ENCODE measurements around the gene CLEC18B. TPM values are rescaled to one million over a fixed set of nuclear protein-coding genes. Genes with fewer than 3 reads are reported as not detected.
"Not testable (repeated sequence)": the region's sequence is repeated elsewhere in the genome, so short reads cannot be mapped to it uniquely, and the experiment has no call there.

CLEC18B gene
- total RNA-seq, 1 donor from 2014 or later = 0.89 TPM

GRCh38 chr16:74412775-74413390 lies 8.4 kb downstream of the CLEC18B start:
- DNase-seq (ENCODE audit: low spot score in 2 of 2, unreplicated experiment in 2 of 2); H3K27me3 Mint-ChIP-seq (ENCODE audit: low read depth); H3K4me3 Mint-ChIP-seq; H3K27ac Mint-ChIP-seq; H3K36me3 Mint-ChIP-seq; H3K4me1 Mint-ChIP-seq; H3K9me3 Mint-ChIP-seq: not testable (repeated sequence)

DNA sequence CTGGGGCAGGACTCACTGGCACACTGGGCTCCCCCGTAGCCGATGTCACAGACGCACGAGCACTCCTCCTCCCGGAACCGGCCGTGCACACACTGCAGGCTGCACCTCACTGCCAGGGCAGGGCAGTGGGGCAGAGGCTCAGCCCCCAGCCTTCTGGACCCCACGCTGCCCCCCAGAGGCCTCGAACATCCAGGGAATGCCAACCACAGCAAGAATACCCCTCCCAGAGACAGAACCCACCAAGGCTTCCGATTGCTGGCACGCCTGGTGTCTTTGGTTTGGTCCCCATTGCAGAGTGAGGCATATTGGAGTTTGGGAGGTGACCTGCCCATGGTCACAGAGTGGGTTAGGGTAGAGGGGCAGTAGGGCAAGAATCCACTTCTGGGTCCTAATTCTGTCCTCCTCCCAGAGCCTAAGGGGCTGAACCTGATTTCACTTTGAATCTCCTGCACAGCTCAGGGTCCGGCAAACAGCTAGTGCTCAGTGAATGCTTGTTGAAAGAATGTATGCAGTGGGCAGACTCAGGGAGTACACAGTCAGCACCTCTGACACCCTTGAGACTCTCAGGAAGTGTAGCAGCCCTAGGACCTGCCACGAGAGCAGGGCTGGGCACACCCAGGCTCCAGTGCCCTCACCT lies 9.0 kb downstream of the CLEC18B start:
- not testable (repeated sequence) for H3K27ac Mint-ChIP-seq; H3K4me1 Mint-ChIP-seq; H3K27me3 Mint-ChIP-seq (ENCODE audit: low read depth); H3K4me3 Mint-ChIP-seq; DNase-seq (ENCODE audit: low spot score in 2 of 2, unreplicated experiment in 2 of 2); H3K9me3 Mint-ChIP-seq; H3K36me3 Mint-ChIP-seq

- not testable (repeated sequence) for H3K27ac Mint-ChIP-seq
Measured at GRCh38 chr16:74410981-74411380, 10.3 kb downstream of the CLEC18B start.

GRCh38 chr16:74410057-74410957 lies 11.0 kb downstream of the CLEC18B start:
- not testable (repeated sequence) for DNase-seq (ENCODE audit: low spot score in 2 of 2, unreplicated experiment in 2 of 2); H3K27me3 Mint-ChIP-seq (ENCODE audit: low read depth); H3K27ac Mint-ChIP-seq; H3K9me3 Mint-ChIP-seq; H3K4me1 Mint-ChIP-seq; H3K4me3 Mint-ChIP-seq; H3K36me3 Mint-ChIP-seq

More at GRCh38 chr16:74410981-74411380, 10.3 kb downstream of the CLEC18B start:
- H3K9me3 Mint-ChIP-seq; H3K4me1 Mint-ChIP-seq; H3K27me3 Mint-ChIP-seq (ENCODE audit: low read depth); H3K4me3 Mint-ChIP-seq; DNase-seq (ENCODE audit: low spot score in 2 of 2, unreplicated experiment in 2 of 2); H3K36me3 Mint-ChIP-seq: not testable (repeated sequence)

- DNase-seq (ENCODE audit: low spot score in 2 of 2, unreplicated experiment in 2 of 2); H3K36me3 Mint-ChIP-seq; H3K4me1 Mint-ChIP-seq; H3K9me3 Mint-ChIP-seq; H3K27me3 Mint-ChIP-seq (ENCODE audit: low read depth); H3K27ac Mint-ChIP-seq; H3K4me3 Mint-ChIP-seq: not testable (repeated sequence)
Measured at GRCh38 chr16:74409185-74409981, 11.9 kb downstream of the CLEC18B start.

GRCh38 chr16:74407362-74407705 lies 13.9 kb downstream of the CLEC18B start:
- not testable (repeated sequence) for DNase-seq (ENCODE audit: low spot score in 2 of 2, unreplicated experiment in 2 of 2); H3K27me3 Mint-ChIP-seq (ENCODE audit: low read depth); H3K9me3 Mint-ChIP-seq; H3K4me1 Mint-ChIP-seq; H3K36me3 Mint-ChIP-seq; H3K27ac Mint-ChIP-seq
- peak overlapping the region; percentile 48 for H3K4me3 Mint-ChIP-seq

DNA sequence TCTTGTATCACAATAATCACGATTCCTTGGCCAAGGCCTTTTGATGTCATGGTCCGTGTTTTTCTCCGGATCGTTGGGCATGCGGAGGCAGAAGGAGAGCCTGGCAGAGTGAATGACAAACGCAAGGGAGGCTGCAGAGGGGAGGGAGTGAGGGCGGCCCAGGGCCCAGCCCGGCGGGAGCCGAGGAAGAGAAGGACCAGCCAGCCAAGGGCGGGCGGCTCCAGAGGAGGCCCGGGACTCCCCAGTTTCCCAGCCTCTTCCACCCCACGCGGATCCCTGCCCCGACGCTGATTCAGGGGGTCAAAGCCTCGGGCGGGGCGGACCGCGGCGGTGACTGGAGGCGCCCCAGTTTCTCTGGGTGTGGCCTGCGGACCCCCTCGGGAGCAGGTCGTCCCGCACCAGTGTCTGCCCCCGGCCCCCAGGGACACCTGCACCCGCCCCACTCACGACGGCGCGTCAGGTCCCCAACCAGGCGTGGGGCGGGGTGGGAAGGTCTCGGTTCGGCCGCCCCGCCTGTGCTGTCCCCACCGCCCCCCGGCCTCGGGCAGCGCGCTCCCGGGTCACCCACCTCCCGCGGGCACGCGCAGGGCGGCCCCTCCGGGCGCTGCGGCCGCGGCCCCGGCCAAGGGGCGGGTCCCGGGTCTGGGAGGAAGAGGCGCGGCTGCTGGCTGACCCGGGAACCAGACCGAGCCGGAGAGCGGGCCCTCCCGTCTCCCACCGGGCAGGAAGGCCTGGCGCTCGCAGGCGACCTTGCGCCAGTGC lies 14.5 kb downstream of the CLEC18B start:
- not testable (repeated sequence) for H3K36me3 Mint-ChIP-seq; H3K4me3 Mint-ChIP-seq; H3K27ac Mint-ChIP-seq; H3K9me3 Mint-ChIP-seq; H3K27me3 Mint-ChIP-seq (ENCODE audit: low read depth); H3K4me1 Mint-ChIP-seq; DNase-seq (ENCODE audit: low spot score in 2 of 2, unreplicated experiment in 2 of 2)

DNA sequence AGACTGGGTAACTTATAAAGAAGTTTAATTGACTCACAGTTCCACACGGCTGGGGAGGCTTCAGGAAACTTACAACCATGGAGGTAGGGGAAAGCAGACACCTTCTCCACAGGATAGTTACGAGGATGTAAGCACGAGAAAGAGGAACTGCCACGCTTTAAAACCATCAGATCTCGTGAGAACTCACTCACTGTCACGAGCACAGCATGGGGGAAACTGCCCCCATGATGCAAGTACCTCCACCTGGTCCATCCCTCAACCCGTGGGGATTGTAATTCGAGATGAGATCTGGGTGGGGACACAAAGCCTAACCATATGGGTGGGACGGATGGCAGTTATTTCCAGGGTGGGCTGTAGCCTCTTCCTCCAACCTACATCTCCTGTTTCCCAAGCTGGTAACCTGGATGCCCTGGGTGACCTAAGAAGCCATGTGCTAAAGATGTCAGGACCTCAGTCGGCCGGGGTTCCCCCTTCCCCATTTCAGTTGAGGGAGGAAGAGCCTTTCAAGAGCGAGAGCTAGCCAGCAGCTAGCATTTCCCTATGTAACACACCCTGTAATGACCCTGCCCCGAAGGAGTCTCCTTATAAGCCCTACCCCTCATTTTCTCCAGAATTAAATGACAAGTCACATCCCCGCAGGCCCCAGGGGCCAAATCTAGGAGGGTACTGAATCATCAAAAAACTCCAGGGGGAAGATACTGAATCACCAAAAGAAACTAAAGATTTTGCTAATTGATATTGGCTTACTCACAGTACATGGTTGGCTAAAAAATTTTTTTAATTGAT lies 16.9 kb downstream of the CLEC18B start:
- H3K4me1 Mint-ChIP-seq; H3K27me3 Mint-ChIP-seq (ENCODE audit: low read depth); H3K27ac Mint-ChIP-seq; H3K4me3 Mint-ChIP-seq; H3K9me3 Mint-ChIP-seq; H3K36me3 Mint-ChIP-seq; DNase-seq (ENCODE audit: low spot score in 2 of 2, unreplicated experiment in 2 of 2): not testable (repeated sequence)

GRCh38 chr16:74400238-74400637 lies 21.0 kb downstream of the CLEC18B start:
- H3K36me3 Mint-ChIP-seq; H3K27ac Mint-ChIP-seq; H3K4me1 Mint-ChIP-seq; H3K9me3 Mint-ChIP-seq; H3K27me3 Mint-ChIP-seq (ENCODE audit: low read depth); H3K4me3 Mint-ChIP-seq; DNase-seq (ENCODE audit: low spot score in 2 of 2, unreplicated experiment in 2 of 2): not testable (repeated sequence)

GRCh38 chr16:74398212-74398895 lies 22.9 kb downstream of the CLEC18B start:
- H3K4me3 Mint-ChIP-seq; H3K27me3 Mint-ChIP-seq (ENCODE audit: low read depth); H3K4me1 Mint-ChIP-seq; H3K36me3 Mint-ChIP-seq; H3K9me3 Mint-ChIP-seq; DNase-seq (ENCODE audit: low spot score in 2 of 2, unreplicated experiment in 2 of 2): not testable (repeated sequence)
- peak overlapping the region; percentile 53 for H3K27ac Mint-ChIP-seq

GRCh38 chr16:74396521-74397017 lies 24.7 kb downstream of the CLEC18B start:
- not testable (repeated sequence) for H3K4me1 Mint-ChIP-seq; H3K4me3 Mint-ChIP-seq; H3K27me3 Mint-ChIP-seq (ENCODE audit: low read depth); H3K9me3 Mint-ChIP-seq; DNase-seq (ENCODE audit: low spot score in 2 of 2, unreplicated experiment in 2 of 2); H3K36me3 Mint-ChIP-seq
- H3K27ac Mint-ChIP-seq = peak overlapping the region; percentile 72

- not testable (repeated sequence) for H3K36me3 Mint-ChIP-seq; H3K27ac Mint-ChIP-seq; DNase-seq (ENCODE audit: low spot score in 2 of 2, unreplicated experiment in 2 of 2); H3K27me3 Mint-ChIP-seq (ENCODE audit: low read depth); H3K4me1 Mint-ChIP-seq; H3K4me3 Mint-ChIP-seq; H3K9me3 Mint-ChIP-seq
Measured at GRCh38 chr16:74394604-74395003, 26.7 kb downstream of the CLEC18B start.
